ENCODE results near the gene SLC16A12. TPM values are rescaled to one million over a fixed set of nuclear protein-coding genes. Genes with fewer than 3 reads are reported as not detected.
"Not testable (repeated sequence)": the region's sequence is repeated elsewhere in the genome, so short reads cannot be mapped to it uniquely, and the experiment has no call there.

The SLC16A12 gene
- total RNA-seq, 1 donor from 2014 or later, result 2.2 TPM

GRCh38 chr10:89548673-89549072 is 13.3 kb upstream of the SLC16A12 start:
- DNase-seq (ENCODE audit: low spot score), result no peak

- no peak for DNase-seq (ENCODE audit: low spot score)
Observed at GRCh38 chr10:89547853-89548513, 12.6 kb upstream of the SLC16A12 start.

DNA sequence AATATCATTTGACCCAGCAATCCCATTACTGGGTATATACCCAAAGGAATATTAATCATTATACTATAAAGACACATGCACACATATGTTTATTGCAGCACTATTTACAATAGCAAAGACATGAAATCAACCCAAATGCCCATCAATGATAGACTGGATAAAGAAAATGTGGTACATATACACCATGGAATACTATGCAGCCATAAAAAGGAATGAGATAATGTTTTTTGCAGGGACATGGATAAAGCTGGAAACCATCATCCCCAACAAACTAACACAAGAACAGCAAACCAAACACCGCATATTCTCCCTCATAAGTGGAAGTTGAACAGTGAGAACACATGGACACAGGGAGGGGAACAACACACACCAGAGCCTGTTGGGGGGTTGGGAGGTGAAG is 11.3 kb upstream of the SLC16A12 start:
- not testable (repeated sequence) for DNase-seq (ENCODE audit: low spot score)

- DNase-seq (ENCODE audit: low spot score), result no peak
Observed at GRCh38 chr10:89543841-89544240, 8.4 kb upstream of the SLC16A12 start.

GRCh38 chr10:89540420-89540949 is 5.1 kb upstream of the SLC16A12 start:
- DNase-seq (ENCODE audit: low spot score), result no peak

- no peak for DNase-seq (ENCODE audit: low spot score)
Observed at GRCh38 chr10:89537364-89537763, 2.0 kb upstream of the SLC16A12 start.

DNA sequence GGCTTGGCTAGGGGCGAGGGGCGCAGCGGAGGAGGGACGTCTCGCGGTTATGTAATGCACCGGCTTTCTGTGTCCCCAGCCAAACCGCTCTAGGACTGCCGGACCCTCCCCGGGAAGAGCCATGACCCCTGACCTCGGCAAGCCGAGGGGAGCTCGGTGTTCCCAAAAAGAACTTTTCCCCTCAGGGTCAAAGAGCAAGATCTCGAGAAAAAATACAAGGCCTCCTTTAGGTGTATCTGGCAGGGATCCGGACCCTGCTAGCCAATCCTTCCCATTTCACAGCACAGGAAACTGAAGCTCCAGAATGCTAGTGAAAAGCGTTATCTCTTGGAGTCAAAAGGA is 590 bp upstream of the SLC16A12 start:
- DNase-seq (ENCODE audit: low spot score), result no peak

DNA sequence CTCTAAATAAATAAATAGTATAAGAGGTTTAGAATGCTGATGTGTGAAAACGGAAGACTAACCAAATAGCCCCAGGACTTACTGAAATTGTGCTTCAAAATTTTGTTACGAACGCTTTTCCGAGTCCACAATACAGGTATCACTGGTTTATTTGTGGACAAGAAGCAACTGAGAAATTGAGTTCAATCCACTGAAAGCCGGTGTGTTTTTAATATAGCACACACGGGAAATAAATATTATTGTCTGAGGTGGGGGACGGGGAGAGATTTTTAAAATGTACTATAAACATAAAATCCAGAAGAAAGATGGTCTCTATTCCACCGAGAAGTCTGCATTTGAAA is 598 bp downstream of the SLC16A12 start:
- DNase-seq (ENCODE audit: low spot score), result no peak

DNA sequence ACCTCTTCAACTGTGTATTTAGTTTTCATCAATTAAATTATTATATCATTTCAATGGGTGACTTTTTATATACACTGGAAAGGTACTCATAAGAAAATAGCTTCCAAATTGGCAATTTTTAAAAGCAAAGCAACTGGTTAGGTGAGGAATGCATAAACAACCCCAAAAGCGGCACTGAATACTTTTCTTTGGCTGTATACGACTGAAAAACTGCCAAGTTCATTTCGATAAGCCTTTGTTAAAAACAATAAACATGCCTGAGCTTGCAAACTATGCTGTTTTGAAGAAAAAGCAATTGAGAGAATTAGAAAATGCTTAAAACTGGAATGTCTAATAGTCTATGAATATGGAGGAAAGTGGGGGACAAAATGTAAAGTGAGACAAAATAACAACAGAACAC is 2.9 kb downstream of the SLC16A12 start:
- no peak for DNase-seq (ENCODE audit: low spot score)

GRCh38 chr10:89531359-89531758 is 4.0 kb downstream of the SLC16A12 start:
- DNase-seq (ENCODE audit: low spot score), result no peak

GRCh38 chr10:89529711-89530110 is 5.7 kb downstream of the SLC16A12 start:
- not testable (repeated sequence) for DNase-seq (ENCODE audit: low spot score)

GRCh38 chr10:89526358-89526757 is 9.0 kb downstream of the SLC16A12 start:
- DNase-seq (ENCODE audit: low spot score), result peak; percentile 22

GRCh38 chr10:89525556-89525955 is 9.8 kb downstream of the SLC16A12 start:
- DNase-seq (ENCODE audit: low spot score), result no peak

- DNase-seq (ENCODE audit: low spot score), result no peak
Observed at GRCh38 chr10:89524279-89524678, 11.1 kb downstream of the SLC16A12 start.

DNA sequence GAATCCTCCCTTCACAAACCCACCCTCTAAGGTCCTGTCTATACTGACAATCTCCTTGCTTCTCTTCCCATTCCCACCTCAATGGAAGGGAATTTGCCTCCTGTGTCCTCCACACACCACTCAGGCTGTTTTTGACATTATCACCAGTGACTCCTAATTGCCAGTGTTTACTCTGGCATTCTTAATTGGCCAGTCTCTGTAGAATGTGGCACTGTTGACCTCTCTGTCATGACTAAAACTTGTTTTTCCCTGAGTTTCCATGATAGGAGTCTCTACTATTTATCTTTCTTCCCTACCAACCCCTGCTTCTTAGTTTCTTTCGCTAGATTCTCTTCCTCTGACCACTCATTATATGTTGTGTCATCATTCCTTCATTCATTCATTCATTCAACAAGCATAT is 12.1 kb downstream of the SLC16A12 start:
- DNase-seq (ENCODE audit: low spot score), result no peak

- DNase-seq (ENCODE audit: low spot score), result peak; percentile 27
Observed at GRCh38 chr10:89522463-89522862, 12.9 kb downstream of the SLC16A12 start.

GRCh38 chr10:89521368-89521767 is 14.0 kb downstream of the SLC16A12 start:
- no peak for DNase-seq (ENCODE audit: low spot score)

DNA sequence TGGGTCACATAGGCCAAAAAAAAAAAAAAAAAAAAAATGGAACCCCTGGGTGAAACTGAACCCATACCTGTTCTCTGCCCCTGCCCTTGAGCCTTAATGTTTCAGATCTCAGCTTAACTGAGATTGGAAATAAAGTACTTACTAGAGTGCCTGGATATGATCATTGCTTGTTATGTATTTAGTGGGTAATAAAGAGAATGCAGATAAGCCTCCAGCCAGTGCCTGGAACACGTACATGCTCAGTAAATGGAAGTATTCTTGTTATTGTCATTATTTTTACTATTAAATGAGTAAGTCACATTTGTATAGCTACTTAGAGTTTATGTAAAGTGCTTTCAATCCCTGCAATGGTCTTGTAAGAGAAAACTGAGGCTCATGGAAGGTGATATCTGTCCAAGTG is 14.7 kb downstream of the SLC16A12 start:
- peak; percentile 81 for DNase-seq (ENCODE audit: low spot score)

GRCh38 chr10:89518876-89519842 is 16.2 kb downstream of the SLC16A12 start:
- DNase-seq (ENCODE audit: low spot score), result peak; percentile 82

DNA sequence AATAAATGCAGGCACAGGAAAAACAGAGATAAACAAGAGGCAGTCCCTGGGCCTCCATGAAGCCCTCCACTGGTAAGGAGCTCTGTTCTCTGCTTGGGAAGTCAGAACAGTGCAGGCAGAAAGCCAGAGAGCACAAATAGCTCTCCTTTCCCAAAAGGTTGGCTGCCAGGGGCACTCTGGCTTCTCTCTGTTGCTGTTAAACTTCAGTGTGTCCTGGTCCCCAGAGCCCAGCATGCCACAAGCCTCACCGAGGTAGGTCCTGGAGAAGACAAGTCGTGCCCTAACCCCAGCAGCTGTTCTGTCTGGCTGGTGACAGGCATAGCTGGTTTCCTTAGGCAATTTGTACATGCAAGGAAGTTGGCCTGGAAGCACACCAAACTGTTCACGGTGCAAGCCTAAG is 17.3 kb downstream of the SLC16A12 start:
- peak; percentile 18 for DNase-seq (ENCODE audit: low spot score)

GRCh38 chr10:89516149-89516832 is 19.1 kb downstream of the SLC16A12 start:
- peak; percentile 88 for DNase-seq (ENCODE audit: low spot score)

Measured in umbilical cord (tissue), 2 donors.